ENCODE results near the gene CYB561D1.

CYB561D1 gene

GRCh38 chr1:109498161-109498801, 4.4 kb downstream of the CYB561D1 start:
- POLR2A ChIA-PET: interaction anchor here (0.7 to 1.1 kb wide), 2 partner anchors 50 to 284 kb away, joined by 3 read pairs; partner anchors contain the start of genes GNAI3 and SARS1
- peaks cover 0 to 51% of the 10 kb centered on the region in 2 experiments; a peak in 1 of 3 replicates for H3K36me3 ChIP-seq (ENCODE audit: control insufficient read depth in 2 of 2, insufficient read depth in 1 of 2, low read length in 2 of 2)
- H3K27ac ChIP-seq (ENCODE audit: extremely low read depth, low read depth, low read length): no peak overlapping the region
- H3K4me1 ChIP-seq (ENCODE audit: control insufficient read depth, insufficient read depth, low read length): no peaks in the 10 kb centered on the region
- CTCF ChIA-PET: interaction anchor here (0.7 to 36.3 kb wide), 11 partner anchors 10 to 651 kb away, joined by 3 to 1152 read pairs (median 4); partner anchors contain the start of genes AMIGO1 and GPR61
- H3K4me3 ChIP-seq (ENCODE audit: low read depth, low read length): no peak overlapping the region
- no peaks in the 10 kb centered on the region for H3K9me3 ChIP-seq (ENCODE audit: control insufficient read depth, insufficient read depth, low read depth, low read length)
- TF ChIP-seq ZNF398 (tag by site-specific recombination; IDR thresholded peaks at IDR 0.05) (peak; percentile 73), ZNF2 (tag by site-specific recombination; IDR thresholded peaks at IDR 0.05) (0 out of 2 replicates have a peak, but pooled peaks have one; percentile 18), EGR2 (tag by site-specific recombination; IDR thresholded peaks at IDR 0.05; ENCODE audit: low read depth) (peak; percentile 95), ZNF155 (tag by site-specific recombination; IDR thresholded peaks at IDR 0.05) (no peak), HOXD13 (CRISPR knock-in tag; IDR thresholded peaks at IDR 0.05; ENCODE audit: borderline replicate concordance) (no peak), HOXC10 (CRISPR knock-in tag; IDR thresholded peaks at IDR 0.05) (no peak), ZNF654 (tag by site-specific recombination; IDR thresholded peaks at IDR 0.05; ENCODE audit: low read depth) (peak; percentile 24), OSR2 (tag by site-specific recombination; IDR thresholded peaks at IDR 0.05) (no peak), ZNF239 (tag by site-specific recombination; IDR thresholded peaks at IDR 0.05) (no peak), ZNF366 (tag by site-specific recombination; conservative IDR thresholded peaks at IDR 0.05) (peak; percentile 57), ZNF664 (tag by site-specific recombination; IDR thresholded peaks at IDR 0.05) (no peak), ZNF341 (tag by site-specific recombination; IDR thresholded peaks at IDR 0.05; ENCODE audit: low read depth) (0 out of 2 replicates have a peak, but pooled peaks have one; percentile 20), ZNF16 (tag by site-specific recombination; IDR thresholded peaks at IDR 0.05; ENCODE audit: low read depth) (no peak), ZNF248 (tag by site-specific recombination; IDR thresholded peaks at IDR 0.05) (no peak), PATZ1 (tag by site-specific recombination; IDR thresholded peaks at IDR 0.05) (0 out of 2 replicates have a peak, but pooled peaks have one; percentile 16), ZFHX2 (tag by site-specific recombination; conservative IDR thresholded peaks at IDR 0.05) (peak; percentile 97), ZNF148 (tag by site-specific recombination; IDR thresholded peaks at IDR 0.05; ENCODE audit: borderline replicate concordance) (no peak), ZNF747 (tag by site-specific recombination; IDR thresholded peaks at IDR 0.05) (no peak), GLI2 (tag by site-specific recombination; IDR thresholded peaks at IDR 0.05; ENCODE audit: borderline replicate concordance, low read depth) (no peak)
- TF ChIP-seq, protein P1, sequence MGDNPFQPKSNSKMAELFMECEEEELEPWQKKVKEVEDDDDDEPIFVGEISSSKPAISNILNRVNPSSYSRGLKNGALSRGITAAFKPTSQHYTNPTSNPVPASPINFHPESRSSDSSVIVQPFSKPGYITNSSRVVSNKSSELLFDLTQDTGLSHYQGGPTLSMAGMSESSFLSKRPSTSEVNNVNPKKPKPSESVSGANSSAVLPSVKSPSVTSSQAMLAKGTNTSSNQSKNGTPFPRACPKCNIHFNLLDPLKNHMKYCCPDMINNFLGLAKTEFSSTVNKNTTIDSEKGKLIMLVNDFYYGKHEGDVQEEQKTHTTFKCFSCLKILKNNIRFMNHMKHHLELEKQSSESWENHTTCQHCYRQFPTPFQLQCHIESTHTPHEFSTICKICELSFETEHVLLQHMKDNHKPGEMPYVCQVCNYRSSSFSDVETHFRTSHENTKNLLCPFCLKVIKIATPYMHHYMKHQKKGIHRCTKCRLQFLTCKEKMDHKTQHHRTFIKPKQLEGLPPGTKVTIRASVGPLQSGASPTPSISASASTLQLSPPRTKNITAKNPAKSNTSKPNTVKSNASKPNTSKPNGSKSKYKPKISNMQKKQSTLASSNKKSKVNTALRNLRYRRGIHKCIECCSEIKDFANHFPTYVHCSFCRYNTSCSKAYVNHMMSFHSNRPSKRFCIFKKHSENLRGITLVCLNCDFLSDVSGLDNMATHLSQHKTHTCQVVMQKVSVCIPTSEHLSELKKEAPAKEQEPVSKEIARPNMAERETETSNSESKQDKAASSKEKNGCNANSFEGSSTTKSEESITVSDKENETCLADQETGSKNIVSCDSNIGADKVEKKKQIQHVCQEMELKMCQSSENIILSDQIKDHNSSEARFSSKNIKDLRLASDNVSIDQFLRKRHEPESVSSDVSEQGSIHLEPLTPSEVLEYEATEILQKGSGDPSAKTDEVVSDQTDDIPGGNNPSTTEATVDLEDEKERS (tag by site-specific recombination; IDR thresholded peaks at IDR 0.05): no peak
- TF ChIP-seq, protein P2, sequence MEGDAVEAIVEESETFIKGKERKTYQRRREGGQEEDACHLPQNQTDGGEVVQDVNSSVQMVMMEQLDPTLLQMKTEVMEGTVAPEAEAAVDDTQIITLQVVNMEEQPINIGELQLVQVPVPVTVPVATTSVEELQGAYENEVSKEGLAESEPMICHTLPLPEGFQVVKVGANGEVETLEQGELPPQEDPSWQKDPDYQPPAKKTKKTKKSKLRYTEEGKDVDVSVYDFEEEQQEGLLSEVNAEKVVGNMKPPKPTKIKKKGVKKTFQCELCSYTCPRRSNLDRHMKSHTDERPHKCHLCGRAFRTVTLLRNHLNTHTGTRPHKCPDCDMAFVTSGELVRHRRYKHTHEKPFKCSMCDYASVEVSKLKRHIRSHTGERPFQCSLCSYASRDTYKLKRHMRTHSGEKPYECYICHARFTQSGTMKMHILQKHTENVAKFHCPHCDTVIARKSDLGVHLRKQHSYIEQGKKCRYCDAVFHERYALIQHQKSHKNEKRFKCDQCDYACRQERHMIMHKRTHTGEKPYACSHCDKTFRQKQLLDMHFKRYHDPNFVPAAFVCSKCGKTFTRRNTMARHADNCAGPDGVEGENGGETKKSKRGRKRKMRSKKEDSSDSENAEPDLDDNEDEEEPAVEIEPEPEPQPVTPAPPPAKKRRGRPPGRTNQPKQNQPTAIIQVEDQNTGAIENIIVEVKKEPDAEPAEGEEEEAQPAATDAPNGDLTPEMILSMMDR (tag by site-specific recombination; IDR thresholded peaks at IDR 0.05): peak; percentile 77; the same call in 1 of the 2 replicates
- TF ChIP-seq, protein P3, sequence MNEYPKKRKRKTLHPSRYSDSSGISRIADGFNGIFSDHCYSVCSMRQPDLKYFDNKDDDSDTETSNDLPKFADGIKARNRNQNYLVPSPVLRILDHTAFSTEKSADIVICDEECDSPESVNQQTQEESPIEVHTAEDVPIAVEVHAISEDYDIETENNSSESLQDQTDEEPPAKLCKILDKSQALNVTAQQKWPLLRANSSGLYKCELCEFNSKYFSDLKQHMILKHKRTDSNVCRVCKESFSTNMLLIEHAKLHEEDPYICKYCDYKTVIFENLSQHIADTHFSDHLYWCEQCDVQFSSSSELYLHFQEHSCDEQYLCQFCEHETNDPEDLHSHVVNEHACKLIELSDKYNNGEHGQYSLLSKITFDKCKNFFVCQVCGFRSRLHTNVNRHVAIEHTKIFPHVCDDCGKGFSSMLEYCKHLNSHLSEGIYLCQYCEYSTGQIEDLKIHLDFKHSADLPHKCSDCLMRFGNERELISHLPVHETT (tag by site-specific recombination; IDR thresholded peaks at IDR 0.05): no peak

Measured in HEK293 (cell line).